HG02588 (cell line): ENCODE measurements around the gene WHAMM.
A peak's percentile ranks its signal among the peaks of the same experiment; 100 is the strongest.
"Not testable (repeated sequence)": the region's sequence is repeated elsewhere in the genome, so short reads cannot be mapped to it uniquely, and the experiment has no call there.

ENCODE experiments used
- ATAC-seq: cut with Tn5 transposase; IDR thresholded peaks from one replicate; pipeline ENCODE4 v1.9.1; 2021; ENCODE audit warnings: mild to moderate bottlenecking, moderate library complexity; ENCODE audit not compliant: unreplicated experiment

Gene WHAMM

DNA sequence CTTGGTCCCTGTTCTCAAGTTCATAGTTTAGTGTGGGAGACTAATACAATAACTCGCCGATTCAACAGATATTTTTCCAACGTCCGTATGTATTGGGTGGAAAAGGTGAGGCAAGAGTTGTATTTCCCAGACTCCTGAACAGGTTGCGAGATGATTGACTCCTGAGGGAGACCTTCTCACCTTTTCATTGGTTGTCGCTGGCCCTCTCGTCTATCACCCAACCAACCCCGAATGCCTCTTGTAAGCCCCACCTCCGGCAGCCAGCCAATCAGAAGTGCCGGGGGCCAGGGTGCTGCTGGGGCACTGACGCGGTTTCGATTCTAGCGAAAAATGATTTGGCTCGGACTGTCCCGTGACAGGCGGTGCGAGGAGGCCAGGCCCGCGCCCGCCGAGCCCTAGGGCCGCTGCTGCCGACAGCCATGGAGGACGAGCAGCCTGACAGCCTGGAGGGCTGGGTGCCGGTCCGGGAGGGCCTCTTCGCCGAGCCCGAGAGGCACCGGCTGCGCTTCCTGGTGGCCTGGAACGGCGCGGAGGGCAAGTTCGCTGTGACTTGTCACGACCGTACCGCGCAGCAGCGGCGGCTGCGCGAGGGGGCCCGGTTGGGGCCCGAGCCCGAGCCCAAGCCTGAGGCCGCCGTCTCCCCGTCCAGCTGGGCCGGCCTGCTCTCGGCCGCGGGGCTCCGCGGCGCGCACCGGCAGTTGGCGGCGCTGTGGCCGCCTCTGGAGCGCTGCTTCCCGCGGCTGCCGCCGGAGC lies at the start of gene WHAMM:
WHAMM (plus strand) TSS at position 321 of the 753 bp plus-strand sequence; CDS start at position 420, 99 bp downstream.
- peak; percentile 79 for ATAC-seq

DNA sequence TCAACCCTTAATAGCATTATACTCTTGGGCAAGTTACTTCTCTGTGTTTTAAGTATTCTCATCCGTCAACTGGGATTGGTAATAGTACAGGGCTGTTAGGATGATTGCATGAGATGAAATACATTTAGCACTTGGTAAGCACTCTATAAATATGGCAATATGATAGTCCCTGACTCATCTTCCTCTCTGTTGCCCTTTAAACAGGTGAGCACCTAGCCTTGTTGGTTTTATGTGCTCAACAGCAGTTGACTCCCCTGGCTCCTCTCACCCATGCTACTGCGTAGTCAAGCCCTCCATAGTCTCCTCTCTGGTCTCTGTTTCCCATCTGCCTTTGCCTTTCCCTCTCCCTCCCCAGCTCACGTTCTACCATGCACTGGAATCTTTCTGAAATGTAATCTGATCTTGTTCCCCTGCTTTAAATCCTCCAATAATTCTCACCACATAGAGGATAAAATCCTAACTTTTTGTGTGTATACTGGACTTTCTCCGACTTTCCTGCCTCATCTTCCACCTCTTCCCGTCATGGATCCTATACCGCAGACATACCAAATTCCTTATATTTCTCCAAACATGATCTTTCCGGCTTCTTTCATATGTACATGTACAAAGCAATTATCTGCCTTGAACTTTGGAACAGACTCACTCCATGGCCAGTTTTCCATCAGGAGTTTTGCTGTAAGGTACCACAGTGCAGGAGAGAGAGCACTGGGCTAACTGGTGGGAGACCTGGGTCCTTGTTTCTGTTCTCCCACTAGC lies 45.9 kb upstream of the WHAMM start:
- ATAC-seq = no peak

- ATAC-seq = no peak
Observed at GRCh38 chr15:82764117-82764490, 45.3 kb upstream of the WHAMM start.

DNA sequence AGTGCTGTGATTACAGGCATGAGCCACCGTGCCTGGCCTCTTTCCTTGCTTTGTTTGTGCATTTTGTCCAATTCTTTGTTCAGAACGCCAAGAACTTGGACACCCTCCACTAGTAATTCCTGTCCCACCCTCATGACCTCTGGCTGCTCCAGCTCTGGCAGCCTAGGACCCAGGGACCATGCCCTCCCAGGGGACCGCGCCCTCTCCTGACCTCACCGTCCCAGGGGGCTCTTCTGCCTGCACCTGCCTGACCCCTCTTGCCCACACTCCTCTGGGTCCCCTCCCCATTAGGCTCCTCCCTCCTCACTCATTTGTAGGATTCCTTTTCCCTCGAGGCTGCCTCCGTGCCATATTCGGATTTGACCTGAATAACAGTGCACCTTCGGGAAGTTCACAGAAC lies 44.7 kb upstream of the WHAMM start:
- ATAC-seq = no peak

- not testable (repeated sequence) for ATAC-seq
Observed at GRCh38 chr15:82766201-82766600, 43.2 kb upstream of the WHAMM start.

DNA sequence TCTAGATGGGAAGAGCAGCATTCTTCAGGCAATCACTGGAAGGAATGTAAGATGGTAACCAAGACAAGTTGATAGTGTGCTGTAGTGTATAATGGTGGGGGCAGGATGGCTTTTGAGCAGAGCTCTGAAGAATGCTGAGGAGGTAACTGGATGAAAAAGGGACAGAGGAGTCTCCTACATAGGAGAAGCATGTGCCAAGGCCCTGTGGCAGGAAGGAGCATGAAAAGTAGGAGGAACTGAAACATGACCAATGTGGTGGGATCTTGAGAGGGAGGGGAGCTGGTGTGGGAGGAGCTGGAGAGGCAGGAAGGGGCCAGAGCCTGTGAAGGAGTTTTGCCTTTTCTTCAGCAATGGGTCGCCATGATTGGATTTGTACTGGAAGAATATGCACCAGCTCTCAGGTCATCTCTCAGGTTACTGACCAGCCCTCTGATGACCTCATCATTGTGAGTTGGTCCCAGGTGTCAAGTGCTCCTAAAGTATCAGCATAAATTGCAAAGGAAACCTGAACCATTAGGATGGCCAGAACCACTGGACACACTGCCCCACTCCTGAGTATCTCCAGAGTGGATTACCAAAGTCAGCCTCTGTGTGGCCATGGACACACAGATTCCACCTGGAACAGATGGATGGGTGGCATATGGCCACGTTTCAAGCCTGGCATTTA lies 42.1 kb upstream of the WHAMM start:
- no peak for ATAC-seq

GRCh38 chr15:82768414-82769054 lies 40.9 kb upstream of the WHAMM start:
- no peak for ATAC-seq

DNA sequence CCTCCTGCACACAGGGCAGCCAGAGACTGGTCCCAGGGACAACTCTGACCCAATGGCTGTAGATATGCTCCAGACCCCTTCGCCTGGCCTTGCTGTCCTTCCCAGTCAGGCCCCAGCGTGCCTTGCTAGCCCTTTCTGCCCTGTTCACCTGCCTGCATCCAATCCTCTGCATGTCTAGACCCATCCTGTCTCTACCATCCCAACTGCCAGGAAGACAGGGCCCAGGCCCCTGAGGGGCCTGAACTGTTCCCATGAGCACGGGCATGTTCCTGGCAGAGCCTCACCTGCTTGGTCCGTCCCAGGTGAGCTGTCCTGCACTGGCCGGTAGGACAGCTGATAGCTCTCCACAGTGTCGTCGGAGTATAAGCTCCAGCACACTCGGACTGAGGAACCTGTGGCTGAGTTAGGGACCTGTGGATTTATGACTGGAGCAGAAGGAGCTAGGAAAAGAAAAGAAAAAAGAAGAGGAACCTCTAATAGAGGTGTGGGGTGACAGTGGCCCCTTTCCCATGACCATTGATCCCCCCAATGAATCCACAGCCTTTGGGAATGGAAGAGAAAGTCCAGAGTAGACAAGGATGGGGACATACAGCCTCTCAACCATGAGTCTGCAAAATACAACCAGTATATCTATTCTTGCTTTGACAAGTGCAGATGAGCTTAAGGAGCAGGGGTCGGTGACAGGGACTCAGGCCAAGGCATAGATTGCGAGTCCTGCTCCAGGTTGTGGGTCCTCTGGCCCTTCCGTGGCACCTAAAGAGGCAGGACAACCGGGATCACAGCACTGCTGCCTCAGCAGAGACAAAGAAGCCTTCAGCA lies 37.4 kb upstream of the WHAMM start:
- ATAC-seq = no peak

- ATAC-seq = no peak
Observed at GRCh38 chr15:82774496-82774895, 34.9 kb upstream of the WHAMM start.

GRCh38 chr15:82778755-82779154 lies 30.7 kb upstream of the WHAMM start:
- ATAC-seq = no peak

- no peak for ATAC-seq
Observed at GRCh38 chr15:82781349-82781748, 28.1 kb upstream of the WHAMM start.

GRCh38 chr15:82788496-82788895 lies 20.9 kb upstream of the WHAMM start:
- ATAC-seq = no peak

DNA sequence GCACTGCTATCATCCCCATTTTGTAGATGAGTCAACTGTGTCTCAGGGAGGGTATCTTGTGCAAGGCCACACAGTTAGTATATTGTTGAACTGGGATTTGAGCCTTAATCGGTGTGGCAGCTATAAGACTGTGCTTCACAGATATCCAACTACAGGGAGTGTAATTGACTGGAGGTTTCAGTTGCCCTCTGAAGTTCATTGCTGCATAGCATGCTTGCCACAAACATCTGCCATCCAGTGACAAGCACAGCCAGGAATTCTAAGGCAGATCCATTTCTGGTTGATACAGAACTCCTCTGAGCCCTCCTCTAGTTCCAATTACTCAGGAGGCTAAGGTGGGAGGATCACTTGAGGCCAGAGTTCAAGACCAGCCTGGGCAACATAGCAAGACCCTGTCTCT lies 19.9 kb upstream of the WHAMM start:
- no peak for ATAC-seq

DNA sequence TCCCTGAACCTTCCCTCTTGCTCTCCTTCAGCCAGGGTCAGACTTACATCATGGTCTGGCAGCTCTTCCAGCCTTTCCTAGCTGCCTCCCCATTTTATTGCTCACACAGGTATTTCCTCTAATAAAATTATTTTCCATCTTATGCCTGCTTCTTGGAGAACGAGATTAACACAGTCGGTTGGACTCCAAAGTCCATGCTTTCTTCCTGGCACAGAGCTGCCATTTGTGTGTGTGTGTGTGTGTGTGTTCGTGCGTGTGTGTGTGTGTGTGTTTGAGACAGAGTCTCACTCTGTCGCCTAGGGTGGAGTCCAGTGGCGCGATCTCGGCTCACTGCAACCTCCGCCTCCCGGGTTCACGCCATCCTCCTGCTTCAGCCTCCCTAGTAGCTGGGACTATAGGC lies 19.1 kb upstream of the WHAMM start:
- ATAC-seq = no peak

DNA sequence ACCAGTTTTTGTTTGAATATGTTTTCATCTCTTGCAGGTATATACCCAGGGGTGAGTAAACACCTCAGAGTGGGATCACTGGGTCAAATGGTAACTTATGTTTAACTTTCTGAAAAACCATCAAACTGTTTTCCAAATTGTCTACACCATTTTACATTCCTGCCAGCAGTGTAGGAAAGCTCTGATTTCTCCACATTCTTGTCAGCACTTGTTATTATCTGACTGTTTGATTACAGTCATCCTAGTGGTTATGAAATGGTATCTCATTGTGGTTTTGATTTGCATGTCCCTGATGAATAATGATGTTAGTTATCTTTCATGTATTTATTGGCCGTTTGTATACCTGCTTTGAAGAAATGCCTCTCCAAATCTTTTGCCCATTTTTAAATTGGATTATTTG lies 17.4 kb upstream of the WHAMM start:
- no peak for ATAC-seq

DNA sequence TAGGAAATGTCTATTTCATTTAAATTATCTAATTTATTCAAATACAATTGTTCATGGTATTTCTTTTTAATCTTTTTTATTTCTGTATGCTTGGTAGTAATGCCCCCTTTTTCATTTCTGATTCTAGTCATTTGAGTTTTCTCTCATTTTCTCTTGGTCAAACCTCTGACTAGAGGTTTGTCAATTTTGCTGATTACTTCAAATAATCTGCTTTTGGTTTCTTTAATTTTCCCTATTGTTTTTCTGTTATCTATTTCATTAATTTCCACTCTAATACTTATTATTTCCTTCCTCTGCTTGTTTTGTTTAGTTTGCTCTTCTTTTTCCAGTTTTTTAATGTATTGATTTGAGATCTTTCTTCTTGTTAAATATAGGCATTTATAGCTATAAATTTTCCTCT lies 15.7 kb upstream of the WHAMM start:
- no peak for ATAC-seq

GRCh38 chr15:82798104-82798503 lies 11.3 kb upstream of the WHAMM start:
- ATAC-seq = no peak

- ATAC-seq = no peak
Observed at GRCh38 chr15:82798531-82799166, 10.8 kb upstream of the WHAMM start.

- no peak for ATAC-seq
Observed at GRCh38 chr15:82799183-82799841, 10.1 kb upstream of the WHAMM start.

- no peak for ATAC-seq
Observed at GRCh38 chr15:82802497-82802896, 6.9 kb upstream of the WHAMM start.
